A673 (cell line): ENCODE results near the gene HLA-DOB.

Source experiments
- CTCF ChIP-seq: fragments of 300-800, 200-600 bp; sonication (generic); conservative IDR thresholded peaks from 2 replicates; pipeline ENCODE4 v1.5.1; 2017; ENCODE audit warnings: low read depth, mild to moderate bottlenecking, antibody characterized with exemption, low read length, moderate library complexity, mixed read lengths
- EZH2 ChIP-seq: fragments of 200-600 bp; sonication (generic); IDR thresholded peaks from 2 replicates; pipeline ENCODE4 v1.6.1; 2017; ENCODE audit warnings: borderline replicate concordance, low read depth, mild to moderate bottlenecking, mixed read lengths, antibody characterized with exemption, low read length; ENCODE audit not compliant: poor library complexity, severe bottlenecking

GRCh38 chr6:32829495-32829894 lies 12.7 kb upstream of the HLA-DOB start:
- TF ChIP-seq EZH2 (no peak), CTCF (no peak)
